CD4-positive, alpha-beta T cell treated with Interleukin-4 for 1 hour (primary cell): ENCODE measurements around the gene CDK17.

Experiments
- DNase-seq, 2 donors: peaks; one replicate each; pipeline ENCODE4 v3.0.0-alpha.2; 2020 to 2022

Gene CDK17

GRCh38 chr12:96235484-96235826 lies 164.8 kb downstream of the CDK17 start:
- no peak for DNase-seq

DNA sequence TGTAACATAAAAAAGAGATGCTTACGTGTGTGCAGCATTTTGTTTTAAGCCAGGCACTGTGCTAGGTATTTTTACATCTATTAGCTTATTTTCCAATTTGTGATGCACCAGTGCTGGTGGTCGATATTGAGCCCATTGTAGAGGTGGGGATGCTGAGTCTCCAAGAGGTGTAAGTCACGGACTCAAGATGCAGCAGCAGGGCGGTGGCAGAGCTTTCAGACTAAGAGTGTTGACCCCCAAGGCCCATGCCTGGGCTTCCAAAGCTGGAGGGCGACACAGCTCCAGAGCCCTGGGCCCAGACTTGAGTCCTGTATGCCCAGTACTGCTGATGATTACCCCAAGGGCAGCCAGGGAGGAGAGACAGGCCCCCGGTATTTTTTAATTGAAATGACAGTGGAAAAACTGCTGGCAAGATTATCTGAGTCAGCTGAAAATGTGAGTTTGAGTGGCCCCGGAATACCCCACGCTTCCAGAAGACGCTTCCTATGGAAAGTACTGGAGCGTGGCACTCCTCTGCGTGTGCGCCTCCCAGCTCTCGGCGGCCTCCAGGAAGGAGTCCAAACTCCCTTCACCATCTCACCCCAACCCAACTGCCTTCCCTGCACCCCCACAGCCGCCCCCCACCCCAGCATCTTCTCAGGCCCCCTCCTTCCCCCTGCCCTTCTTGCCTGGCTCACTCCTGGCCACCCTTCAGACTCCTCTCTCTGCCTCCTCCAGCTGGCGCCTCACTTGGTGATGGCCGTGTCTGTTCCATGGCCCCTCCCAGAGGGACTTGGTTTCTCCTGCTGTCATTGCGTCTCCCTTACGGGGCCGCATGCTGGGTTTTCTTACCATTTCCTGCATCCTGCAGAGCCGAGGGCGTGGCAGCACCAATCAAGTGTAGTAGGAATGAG lies 165.4 kb downstream of the CDK17 start:
- DNase-seq, result no peak

GRCh38 chr12:96233939-96234461 lies 166.2 kb downstream of the CDK17 start:
- DNase-seq, result no peak

DNA sequence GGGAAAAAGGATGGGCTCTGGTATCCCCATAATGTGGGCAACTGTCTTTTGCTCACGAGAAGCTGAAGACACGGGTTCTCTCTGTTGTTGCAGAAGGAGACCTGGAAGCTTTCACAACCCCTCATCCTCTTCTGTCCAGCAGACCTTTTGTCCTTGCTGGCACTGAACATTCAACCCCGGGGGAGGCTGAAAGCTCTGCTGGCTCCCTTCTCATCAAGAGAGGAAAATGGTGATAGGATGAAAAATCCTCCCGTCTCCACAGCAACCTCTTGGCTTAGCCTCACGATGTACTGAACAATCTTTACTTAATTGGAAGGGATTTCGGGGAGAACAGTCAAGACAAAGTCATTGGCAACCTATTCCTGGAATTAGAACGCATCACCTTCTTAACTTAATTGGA lies 167.1 kb downstream of the CDK17 start:
- no peak for DNase-seq

- no peak for DNase-seq
These were observed 169.6 kb downstream of the CDK17 start for GRCh38 chr12:96230646-96231045.

GRCh38 chr12:96228566-96229248 lies 171.5 kb downstream of the CDK17 start:
- no peak for DNase-seq
